Endothelial cell of umbilical vein (primary cell): ENCODE results near the gene SLC15A5. TPM values are rescaled to one million over a fixed set of nuclear protein-coding genes. Genes with fewer than 3 reads are reported as not detected.

Experiments
- BruUV-seq: library from RNA; stranded (reverse); fragments of 400-500 nt; replicated peaks from 2 replicates; lab custom pipeline; 2021; lab: Mats Ljungman, UMichigan
- CTCF ChIA-PET: fragments of 300-600, 350-600 bp; sonication (Branson Sonifier 250); formaldehyde crosslinking; loops from one replicate; lab custom pipeline; 2021; ENCODE audit warnings: antibody characterized with exemption, inconsistent platforms; lab: Charles Lee
- POLR2A ChIA-PET: fragments of 300-600, 350-600 bp; sonication (Branson Sonifier 250); formaldehyde crosslinking; loops from one replicate; lab custom pipeline; 2021; ENCODE audit warnings: antibody characterized with exemption, inconsistent platforms; lab: Charles Lee
- DNase-seq: peaks from one replicate; pipeline ENCODE4 v3.0.0-alpha.2; 2011; ENCODE audit warnings: low read depth, low spot score
- FAIRE-seq: peaks from 2 replicates; lab custom pipeline; 2011; peaks lifted over from hg19 to GRCh38; lab: Jason Lieb, UNC
- H2AFZ ChIP-seq: 2 replicates; pipeline ENCODE4 v1.6.0; 2012; ENCODE audit warnings: low read depth, low read length, control low read depth, inconsistent platforms
- H3K27ac ChIP-seq: 2 replicates; pipeline ENCODE4 v1.5.1; 2011; ENCODE audit warnings: low read depth, mild to moderate bottlenecking, control low read depth, low read length, moderate library complexity; ENCODE audit not compliant: insufficient read depth
- H3K27me3 ChIP-seq, 2 experiments: 2 replicates each; pipeline versions ENCODE4 v1.6.0 to v1.6.1; 2011; ENCODE audit warnings: low read length in 2 of 2, mixed read lengths in 1 of 2; ENCODE audit not compliant: control insufficient read depth in 2 of 2, insufficient read depth in 2 of 2
- H3K36me3 ChIP-seq, 2 experiments: 2 replicates in 1 of 2; 3 replicates in 1 of 2; pipeline ENCODE4 v1.5.1; 2011; ENCODE audit warnings: low read length in 2 of 2, mild to moderate bottlenecking in 1 of 2, moderate library complexity in 1 of 2; ENCODE audit not compliant: control insufficient read depth in 2 of 2, insufficient read depth in 2 of 2; ENCODE audit errors: extremely low read depth in 1 of 2
- H3K4me1 ChIP-seq: 3 replicates; pipeline ENCODE4 v1.5.1; 2011; ENCODE audit warnings: mild to moderate bottlenecking, low read length; ENCODE audit not compliant: control insufficient read depth, insufficient read depth; ENCODE audit errors: extremely low read depth
- H3K4me2 ChIP-seq: 2 replicates; pipeline ENCODE4 v1.6.1; 2011; ENCODE audit warnings: low read length, control low read depth, mixed read lengths; ENCODE audit not compliant: insufficient read depth
- H3K4me3 ChIP-seq, 3 experiments: fragments of 200-600 bp in 1 of 3; sonication (generic), shearing (Covaris generic) in 1 of 3; replicated peaks in 1 of 3; 2 replicates each; pipeline ENCODE4 v1.5.1; 2011 to 2016; ENCODE audit warnings: control low read depth in 3 of 3, low read length in 3 of 3, mild to moderate bottlenecking in 2 of 3, inconsistent platforms in 1 of 3, low read depth in 1 of 3, moderate library complexity in 1 of 3; ENCODE audit not compliant: insufficient read depth in 1 of 3
- H3K79me2 ChIP-seq: 2 replicates; pipeline ENCODE4 v1.6.0; 2012; ENCODE audit warnings: low read length, inconsistent platforms; ENCODE audit not compliant: control insufficient read depth, insufficient read depth
- H3K9ac ChIP-seq: replicated peaks from 2 replicates; pipeline ENCODE3; 2011; ENCODE audit warnings: low read length, control low read depth; ENCODE audit not compliant: insufficient read depth; ENCODE audit errors: extremely low read depth
- H3K9me1 ChIP-seq: replicated peaks from 3 replicates; pipeline ENCODE4 v1.6.0; 2011; ENCODE audit warnings: mild to moderate bottlenecking, low read length; ENCODE audit not compliant: control insufficient read depth, insufficient read depth; ENCODE audit errors: extremely low read depth
- H3K9me3 ChIP-seq: replicated peaks from 2 replicates; pipeline ENCODE4 v1.5.1; 2012; ENCODE audit warnings: low read length, inconsistent platforms; ENCODE audit not compliant: control insufficient read depth, insufficient read depth
- H4K20me1 ChIP-seq: replicated peaks from 2 replicates; pipeline ENCODE3; 2011; ENCODE audit warnings: mild to moderate bottlenecking, low read length; ENCODE audit not compliant: control insufficient read depth, insufficient read depth; ENCODE audit errors: extremely low read depth
- CTCF ChIP-seq, 2 donors: IDR thresholded peaks; 1 replicate in 1 of 2; 2 replicates in 1 of 2; pipeline ENCODE4 v1.5.1; 2011; ENCODE audit warnings: low read length in 2 of 2, mild to moderate bottlenecking in 2 of 2, moderate library complexity in 2 of 2, control low read depth in 1 of 2, inconsistent platforms in 1 of 2, low read depth in 1 of 2; ENCODE audit not compliant: insufficient read depth in 1 of 2; ENCODE audit errors: extremely low read depth in 1 of 2
- EZH2 ChIP-seq: IDR thresholded peaks from 2 replicates; pipeline ENCODE4 v1.6.1; 2012; ENCODE audit warnings: borderline replicate concordance, low read depth, mild to moderate bottlenecking, moderate library complexity, low read length, inconsistent platforms; ENCODE audit not compliant: severe bottlenecking
- FOS ChIP-seq: IDR thresholded peaks from 2 replicates; pipeline ENCODE4 v1.6.1; 2011; ENCODE audit warnings: mild to moderate bottlenecking, low read length, moderate library complexity, borderline replicate concordance; ENCODE audit not compliant: insufficient read depth
- GATA2 ChIP-seq: IDR thresholded peaks from 2 replicates; pipeline ENCODE4 v1.7.0; 2011; ENCODE audit warnings: low read depth, mild to moderate bottlenecking, moderate library complexity, mixed read lengths, low read length; ENCODE audit not compliant: insufficient read length, insufficient read depth
- JUN ChIP-seq: IDR thresholded peaks from 2 replicates; pipeline ENCODE4 v1.6.1; 2011; ENCODE audit warnings: borderline replicate concordance, low read depth; ENCODE audit not compliant: insufficient read length, insufficient read depth
- MAX ChIP-seq: IDR thresholded peaks from 2 replicates; pipeline ENCODE4 v1.6.1; 2011; ENCODE audit not compliant: insufficient read depth, insufficient read length
- MYC ChIP-seq: IDR thresholded peaks from one replicate; pipeline ENCODE4 v1.6.1; 2011; ENCODE audit warnings: mild to moderate bottlenecking, low read depth, low read length
- POLR2A ChIP-seq: IDR thresholded peaks from 2 replicates; pipeline ENCODE4 v1.6.1; 2012; ENCODE audit warnings: low read depth, mild to moderate bottlenecking, control low read depth, low read length
- POLR2AphosphoS5 ChIP-seq: IDR thresholded peaks from 2 replicates; pipeline ENCODE4 v1.6.1; 2012; ENCODE audit warnings: low read depth, mild to moderate bottlenecking, control low read depth, low read length, moderate library complexity; ENCODE audit not compliant: insufficient read depth
- dilution Hi-C: fragments of 300-500 bp; cut with MboI; formaldehyde crosslinking; loops from one replicate; pipeline ENCODE4 v1.15.0; 2019; ENCODE audit warnings: low sequenced_read_pairs; ENCODE audit not compliant: extremely low pct_ligation_motif_present
- intact Hi-C: fragments of 100-400 bp; cut with micrococcal nuclease; formaldehyde crosslinking; loops from one replicate; pipeline ENCODE4 v1.10.0; 2022
- polyA plus RNA-seq, 4 experiments: library from polyadenylated mRNA; depleted of rRNA in 3 of 4; stranded (reverse) in 3 of 4; unstranded in 1 of 4; fragments of >200 nt; gene quantifications; 2 replicates each; pipeline versions ENCODE4 v1.2.1 to v1.2.3, GENCODE V29; 2011 to 2012; ENCODE audit warnings: missing spikeins in 1 of 4
- total RNA-seq: library from RNA; stranded (reverse); gene quantifications from 2 replicates; pipeline ENCODE4 v1.2.3, GENCODE V29; 2021

SLC15A5 gene
- total and polyA plus RNA-seq, 2 donors (not counting 3 experiments of a cell fraction or from before 2014, with no cell fraction given): not detected

- no peaks in the 10 kb centered on the region for H3K27me3 ChIP-seq
- no TSS peak for BruUV-seq
- H3K9me1 ChIP-seq: no peaks in the 10 kb centered on the region
- dilution Hi-C loops: no loop called here
- no peak for TF ChIP-seq CTCF (IDR thresholded peaks at IDR 0.05; ENCODE audit: extremely low read depth in 1 of 2, insufficient read depth in 1 of 2, low read depth in 1 of 2, low read length in 2 of 2)
- TF ChIP-seq POLR2A: no peak
- TF ChIP-seq FOS: no peak
- no peak for TF ChIP-seq GATA2
- TF ChIP-seq POLR2AphosphoS5: no peak
- TF ChIP-seq JUN: no peak
- TF ChIP-seq MYC: no peak
- TF ChIP-seq MAX: no peak
- no peak for TF ChIP-seq EZH2
- no peak overlapping the region for H3K27ac ChIP-seq
- FAIRE-seq (no peak), DNase-seq (no peak)
- H3K9me3 ChIP-seq: no peaks in the 10 kb centered on the region
- POLR2A ChIA-PET: no interaction called here
- H3K4me1 ChIP-seq: no peaks in the 10 kb centered on the region
- intact Hi-C loops: no loop called here
- H3K4me3 ChIP-seq: no peak overlapping the region
- no peak overlapping the region for H3K9ac ChIP-seq
- no peaks in the 10 kb centered on the region for H3K79me2 ChIP-seq
- CTCF ChIA-PET: no interaction called here
- no peak overlapping the region for H3K4me2 ChIP-seq
- H4K20me1 ChIP-seq: no peaks in the 10 kb centered on the region
- no peaks in the 10 kb centered on the region for H3K36me3 ChIP-seq
- no peak overlapping the region for H2AFZ ChIP-seq
Observed at GRCh38 chr12:16171348-16171747, 106.1 kb downstream of the SLC15A5 start.
